ENCODE results near the gene SSR1.
A peak's percentile ranks its signal among the peaks of the same experiment; 100 is the strongest.
"Not testable (repeated sequence)": the region's sequence is repeated elsewhere in the genome, so short reads cannot be mapped to it uniquely, and the experiment has no call there.

SSR1 gene

DNA sequence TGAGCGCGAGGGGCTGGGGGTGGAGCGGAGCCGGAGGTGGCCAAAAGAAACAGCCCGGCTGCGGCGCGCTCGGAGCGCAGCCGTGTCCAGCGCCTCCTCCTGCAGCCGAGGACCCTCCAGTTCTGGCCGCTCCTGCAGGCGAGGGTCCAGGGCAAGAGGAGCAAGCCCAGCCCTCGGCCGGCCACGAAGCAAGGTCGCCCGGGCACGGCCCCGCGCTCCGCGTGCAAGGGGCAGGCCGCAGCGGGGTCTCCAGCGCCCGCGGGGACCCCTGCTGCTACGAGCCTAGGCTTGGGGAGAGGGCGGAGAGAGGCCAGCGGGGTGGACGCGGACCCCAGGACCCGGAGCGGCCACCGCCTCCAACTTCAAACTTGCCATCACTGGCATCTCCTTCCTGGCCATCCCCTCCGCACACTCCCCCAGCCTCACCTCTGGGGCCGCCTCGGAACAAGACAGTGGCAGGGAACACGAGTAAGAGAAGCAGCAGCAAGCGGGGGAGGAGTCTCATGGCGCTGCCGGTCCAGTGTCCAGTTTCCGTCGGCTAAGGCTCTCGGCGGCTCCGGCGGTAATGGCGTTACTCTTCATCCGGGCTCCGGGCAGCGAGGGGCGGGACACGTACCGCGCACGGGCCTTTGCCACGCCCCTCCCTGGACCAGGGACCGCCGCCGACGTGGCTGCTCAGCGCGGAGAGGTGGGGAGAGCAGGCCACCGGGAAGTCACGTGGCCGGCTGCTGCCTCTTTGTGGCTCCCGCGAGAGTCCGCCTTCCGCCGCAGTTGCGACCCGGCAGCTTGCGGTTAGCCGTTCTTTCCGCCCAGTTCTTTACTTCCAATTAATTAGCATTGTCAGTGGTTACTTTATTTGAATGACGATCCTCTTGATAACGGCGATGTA, at the start of gene SSR1:
SSR1 (minus strand) TSS at position 584 of the 889 bp plus-strand sequence; CDS start at position 505, 79 bp downstream.
- intact Hi-C loops (cut with DNase I) = loop anchor here (5.0 kb wide), 1 partner anchor 79 kb away; no protein-coding TSS in a partner anchor
- DNase-seq = peak; percentile 94 to 100 (median 99)

DNA sequence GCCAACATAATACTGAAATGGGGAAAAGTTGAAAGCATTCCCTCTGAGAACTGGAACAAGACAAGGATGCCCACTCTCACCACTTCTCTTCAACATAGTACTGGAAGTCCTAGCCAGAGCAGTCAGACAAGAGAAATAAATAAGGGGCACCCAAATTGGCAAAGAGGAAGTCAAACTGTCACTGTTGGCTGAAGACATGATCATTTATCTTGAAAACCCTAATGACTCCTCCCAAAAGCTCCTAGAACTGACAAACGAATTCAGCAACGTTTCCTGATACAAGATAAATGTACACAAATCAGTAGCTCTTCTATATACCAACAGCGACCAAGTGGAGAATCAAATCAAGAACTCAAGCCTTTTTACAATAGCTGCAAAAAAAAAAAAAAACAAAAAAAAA, 38.9 kb upstream of the SSR1 start:
- intact Hi-C loops (cut with DNase I); DNase-seq: not testable (repeated sequence)

DNA sequence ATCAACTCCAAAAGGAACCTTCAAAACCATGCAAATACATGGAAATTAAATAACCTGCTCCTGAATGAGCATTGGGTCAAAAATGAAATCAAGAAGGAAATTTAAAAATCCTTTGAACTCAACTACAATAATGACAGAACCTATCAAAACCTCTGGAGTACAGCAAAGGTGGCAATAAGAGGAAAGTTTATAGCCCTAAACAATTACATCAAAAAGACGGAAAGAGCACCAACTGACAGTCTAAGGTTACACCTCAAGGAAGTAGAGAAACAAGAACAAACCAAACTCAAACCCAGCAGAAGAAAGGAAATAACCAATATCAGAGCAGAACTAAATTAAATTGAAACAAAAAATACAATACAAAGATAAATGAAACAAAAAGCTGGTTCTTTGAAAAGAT, 37.6 kb upstream of the SSR1 start:
- DNase-seq; intact Hi-C loops (cut with DNase I): not testable (repeated sequence)

DNA sequence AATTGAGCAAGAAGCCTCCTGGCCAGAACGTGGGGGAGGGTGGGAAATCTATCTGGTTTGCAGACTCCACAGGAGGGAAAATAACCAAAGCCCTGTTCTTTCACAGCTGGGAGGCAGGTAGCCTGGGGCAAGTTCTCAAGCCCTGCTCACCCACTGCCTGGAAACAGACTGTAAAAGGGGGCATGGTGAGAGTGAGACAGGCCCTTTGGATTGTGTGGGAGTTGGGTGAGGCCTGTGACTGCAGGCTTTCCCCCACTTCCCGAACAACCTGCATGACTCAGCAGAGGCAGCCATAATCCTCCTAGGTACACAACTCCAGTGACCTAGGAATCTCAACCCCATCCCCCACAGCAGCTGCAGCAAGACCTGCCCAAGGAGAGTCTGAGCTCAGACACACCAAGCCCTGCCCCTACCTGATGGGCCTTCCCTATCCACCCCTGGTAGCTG, 34.6 kb upstream of the SSR1 start:
- intact Hi-C loops (cut with DNase I); DNase-seq: not testable (repeated sequence)

DNA sequence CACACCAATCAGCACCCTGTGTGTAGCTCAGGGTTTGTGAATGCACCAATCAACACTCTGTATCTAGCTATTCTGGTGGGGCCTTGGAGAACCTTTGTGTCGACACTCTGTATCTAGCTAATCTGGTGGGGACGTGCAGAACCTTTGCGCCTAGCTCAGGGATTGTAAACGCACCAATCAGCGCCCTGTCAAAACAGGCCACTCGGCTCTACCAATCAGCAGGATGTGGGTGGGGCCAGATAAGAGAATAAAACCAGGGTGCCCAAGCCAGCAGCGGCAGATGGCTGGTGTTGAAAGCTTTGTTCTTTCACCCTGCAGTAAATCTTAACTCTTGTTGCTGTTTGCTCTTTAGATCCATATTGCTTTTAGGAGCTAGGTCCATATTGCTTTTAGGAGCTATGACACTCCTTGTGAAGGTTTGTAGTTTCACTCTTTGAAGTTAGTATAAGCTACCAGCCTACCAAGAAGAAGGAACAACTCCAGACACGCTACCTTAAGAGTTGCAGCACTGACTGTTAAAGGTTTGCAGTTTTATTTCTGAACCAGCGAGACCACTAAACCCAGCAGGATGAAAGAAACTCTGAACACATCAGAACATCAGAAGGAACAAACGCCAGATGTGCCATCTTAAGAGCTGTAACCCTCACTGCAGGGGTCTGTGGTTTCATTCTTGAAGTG, 31.9 kb upstream of the SSR1 start:
- DNase-seq; intact Hi-C loops (cut with DNase I): not testable (repeated sequence)

DNA sequence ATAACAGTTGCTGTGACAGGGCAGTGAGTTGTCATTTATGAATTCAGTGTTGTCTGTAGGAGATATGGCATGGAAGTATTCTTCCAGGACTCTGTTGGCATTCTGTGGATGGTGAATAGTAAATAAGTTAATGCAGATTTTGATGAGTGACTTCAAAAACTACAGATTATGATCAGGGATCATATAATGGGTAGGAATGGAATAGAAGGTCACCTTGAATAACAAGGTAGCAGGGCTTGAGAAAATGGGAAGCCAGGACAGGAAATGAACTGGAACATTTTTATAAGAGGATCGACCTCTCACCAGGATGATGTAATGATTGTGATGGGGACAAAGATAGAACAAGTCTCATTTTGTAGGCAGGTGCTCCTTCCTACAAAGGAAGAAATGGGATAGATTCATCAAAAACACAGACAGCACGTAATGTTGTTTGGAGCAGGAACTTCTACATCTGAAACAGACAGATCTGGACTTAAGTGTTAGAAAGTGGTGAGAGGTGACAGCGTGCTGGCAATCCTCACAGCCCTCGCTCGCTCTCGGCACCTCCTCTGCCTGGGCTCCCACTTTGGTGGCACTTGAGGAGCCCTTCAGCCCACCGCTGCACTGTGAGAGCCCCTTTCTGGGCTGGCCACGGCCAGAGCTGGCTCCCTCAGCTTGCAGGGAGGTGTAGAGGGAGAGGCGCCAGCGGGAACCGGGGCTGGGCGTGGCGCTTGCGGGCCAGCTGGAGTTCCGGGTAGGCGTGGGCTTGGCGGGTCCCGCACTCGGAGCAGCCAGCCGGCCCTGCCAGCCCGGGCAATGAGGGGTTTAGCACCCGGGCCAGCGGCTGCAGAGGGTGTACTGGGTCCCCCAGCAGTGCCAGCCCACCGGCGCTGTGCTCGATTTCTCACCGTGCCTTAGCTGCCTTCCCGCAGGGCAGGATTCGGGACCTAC, 30.8 kb upstream of the SSR1 start:
- DNase-seq = no peak
- intact Hi-C loops (cut with DNase I) = no loop called here

DNA sequence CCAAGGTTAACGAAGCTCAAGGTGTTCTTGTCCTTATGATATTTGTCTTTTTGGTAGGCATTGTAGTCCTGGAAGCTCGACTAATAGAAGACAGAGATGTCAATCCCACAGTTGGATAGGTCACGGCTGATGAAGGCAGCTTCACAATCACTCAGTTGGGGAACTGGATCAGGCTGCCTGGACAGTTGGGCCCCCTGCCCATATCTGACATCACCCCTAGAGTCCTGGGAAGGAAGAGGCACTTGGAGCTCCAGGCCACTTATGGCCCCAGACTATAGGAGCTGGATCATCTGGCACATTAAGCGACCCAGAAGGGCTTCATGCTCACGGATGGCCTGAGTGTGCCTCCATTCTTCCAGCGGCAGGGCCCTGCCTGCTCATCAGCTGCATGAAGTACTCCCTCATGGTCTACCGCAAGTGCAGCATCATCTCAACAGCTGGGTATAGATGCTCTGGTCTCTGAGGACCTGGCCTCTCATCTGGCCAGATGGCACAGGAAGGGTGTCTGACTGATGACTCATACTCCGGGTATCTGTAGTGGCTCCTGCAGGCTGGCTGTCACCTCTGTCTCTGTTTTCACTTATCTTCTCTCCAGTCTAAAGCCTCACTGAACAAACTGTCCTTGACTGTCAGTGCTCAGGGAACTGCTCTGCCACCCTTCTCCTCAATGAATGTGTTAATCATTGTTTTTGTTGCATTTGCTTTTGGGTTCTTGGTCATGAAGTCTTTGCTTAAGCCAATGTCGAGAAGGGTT, 29.2 kb upstream of the SSR1 start:
- intact Hi-C loops (cut with DNase I) = no loop called here
- no peak for DNase-seq

DNA sequence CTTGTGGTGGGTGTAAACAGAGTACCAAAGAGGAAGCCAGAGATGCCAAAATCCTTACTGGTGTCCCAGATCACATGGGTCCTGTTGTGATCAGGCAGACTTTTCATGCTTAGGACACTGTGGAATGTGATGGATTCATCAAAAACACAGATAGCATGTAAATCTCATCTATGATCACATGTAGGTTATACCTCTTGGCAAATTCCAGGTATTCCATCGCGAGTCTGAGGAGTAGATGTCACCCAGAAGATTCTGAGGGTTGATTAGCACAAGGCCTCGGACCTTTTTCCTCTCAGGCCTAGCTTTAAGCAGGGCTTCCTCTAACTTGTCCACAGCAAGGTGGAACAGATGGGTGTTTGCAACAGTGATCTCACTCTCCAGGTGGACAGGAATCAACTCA, 28.3 kb upstream of the SSR1 start:
- intact Hi-C loops (cut with DNase I) = no loop called here
- no peak for DNase-seq

DNA sequence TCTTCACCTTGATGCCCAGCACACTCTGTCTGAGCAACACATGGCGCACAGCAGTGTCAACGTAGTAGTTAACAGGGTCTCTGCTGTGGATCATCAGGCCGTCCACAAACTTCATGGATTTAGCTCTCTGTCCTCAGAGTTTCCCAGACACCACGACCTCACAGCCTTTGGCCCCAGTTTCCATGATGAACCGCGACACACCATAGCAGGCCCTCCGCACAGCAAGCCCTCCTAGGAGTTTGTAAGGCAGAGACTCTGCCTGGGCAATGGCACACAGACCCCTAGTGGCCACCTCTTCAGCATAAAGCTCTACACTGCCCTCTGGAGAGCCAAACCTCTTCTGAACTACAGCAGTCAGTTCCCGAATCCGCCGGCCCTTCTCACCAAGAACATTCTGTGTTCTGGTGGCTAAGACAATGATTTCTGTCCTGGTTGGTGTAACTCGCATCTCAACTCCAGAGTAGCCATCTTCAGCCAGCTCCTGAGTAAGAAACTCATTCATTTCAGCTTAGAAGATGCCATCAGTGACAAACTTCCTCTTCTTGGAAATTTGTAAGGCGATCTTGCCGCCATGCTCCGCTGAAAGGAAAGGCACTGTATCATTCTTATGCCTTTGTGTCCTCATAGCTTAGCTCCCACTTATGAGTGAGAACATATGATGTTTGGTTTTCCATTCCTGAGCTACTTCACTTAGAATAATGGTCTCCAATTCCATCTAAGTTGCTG, 26.2 kb upstream of the SSR1 start:
- DNase-seq = peak in 4 of 42 donors; percentile 9 to 21 (median 12)
- intact Hi-C loops (cut with DNase I) = not testable (repeated sequence)

DNA sequence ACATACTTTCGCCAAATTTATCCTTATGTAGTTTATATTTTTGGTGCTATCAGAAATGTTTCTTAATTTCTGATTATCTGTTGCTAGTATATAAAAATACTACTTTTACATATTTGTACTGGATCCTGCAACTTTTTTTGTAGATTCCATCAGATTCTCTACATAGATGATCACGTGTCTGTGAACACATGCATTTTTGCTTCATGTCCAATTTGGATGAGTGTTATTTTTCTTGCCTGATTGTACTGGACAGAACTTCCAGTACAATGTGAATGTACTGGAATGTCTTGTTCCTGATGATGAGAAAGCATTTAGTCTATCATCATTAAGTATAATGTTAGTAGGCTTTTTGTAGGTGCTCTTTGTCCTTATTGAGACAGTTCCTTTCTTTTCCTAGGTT, 25.0 kb upstream of the SSR1 start:
- no peak for DNase-seq
- intact Hi-C loops (cut with DNase I) = no loop called here

DNA sequence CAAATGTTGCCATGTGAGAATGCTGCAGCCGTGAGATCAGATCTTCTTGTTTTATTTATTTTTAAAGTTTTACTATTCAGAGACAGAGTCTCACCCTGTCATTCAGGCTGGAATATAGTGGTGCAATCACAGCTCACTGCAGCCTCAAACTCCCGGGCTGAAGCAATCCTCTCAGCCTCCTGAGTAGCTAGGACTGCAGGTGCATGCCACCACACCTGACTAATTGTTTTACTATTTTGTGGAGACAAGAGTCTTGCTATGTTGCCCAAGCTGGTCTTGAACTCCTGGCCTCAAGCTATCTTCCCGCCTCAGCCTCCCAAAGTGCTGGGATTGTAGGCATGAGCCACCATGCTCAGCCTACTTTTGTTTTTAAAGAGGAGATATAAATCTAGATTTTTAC, 22.5 kb upstream of the SSR1 start:
- intact Hi-C loops (cut with DNase I) = no loop called here
- DNase-seq = no peak

DNA sequence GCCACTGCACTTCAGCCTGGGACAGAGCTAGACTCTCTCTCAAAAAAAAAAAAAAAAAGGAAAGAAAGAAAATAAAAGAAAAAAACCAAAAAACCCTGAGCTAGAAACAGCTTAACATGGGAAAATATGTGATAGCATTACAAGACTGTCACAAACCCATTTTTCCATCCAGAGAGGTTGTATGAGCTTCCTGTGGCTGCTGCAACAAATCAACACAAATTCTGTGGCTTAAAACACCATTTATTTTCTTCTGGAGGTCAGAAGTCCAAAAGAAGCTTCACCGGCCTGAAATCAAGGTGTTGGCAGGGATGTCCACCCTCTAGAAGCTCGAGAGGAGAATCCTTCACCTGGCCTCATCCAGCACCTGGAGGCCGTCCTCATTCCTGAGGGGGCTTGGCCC, 21.7 kb upstream of the SSR1 start:
- DNase-seq = no peak
- intact Hi-C loops (cut with DNase I) = no loop called here

DNA sequence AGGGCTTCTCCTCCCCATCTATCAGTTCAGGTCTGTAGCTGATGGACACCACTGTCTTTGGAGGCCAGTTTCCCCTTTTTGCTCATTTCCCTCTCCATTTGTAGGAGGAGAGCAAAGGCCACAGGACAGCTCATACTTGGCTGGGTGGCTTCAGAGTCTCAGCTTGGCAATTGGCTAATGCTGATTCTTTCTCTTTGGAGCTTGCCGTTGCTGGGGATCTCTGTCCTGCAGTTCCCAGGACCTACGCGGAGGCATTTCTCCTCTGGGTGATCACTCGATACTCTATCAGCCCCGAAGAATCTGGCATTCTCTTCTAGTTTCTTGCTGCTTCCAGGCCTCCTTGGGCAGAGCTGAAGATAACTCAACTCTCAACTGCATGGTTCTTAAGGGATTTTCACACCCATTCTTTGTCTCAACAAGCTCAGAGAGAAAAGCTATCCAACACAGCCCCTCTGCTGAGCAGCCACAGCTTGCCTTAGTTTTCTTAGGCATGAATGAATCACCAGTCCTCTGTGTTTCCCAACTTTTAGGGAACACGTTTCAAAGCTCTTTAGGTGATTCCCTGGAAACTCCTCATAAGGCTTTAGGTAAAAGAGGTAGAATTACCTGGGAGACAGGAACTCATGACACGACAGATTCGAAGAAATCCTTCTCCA, 19.2 kb upstream of the SSR1 start:
- intact Hi-C loops (cut with DNase I) = no loop called here
- DNase-seq = no peak

DNA sequence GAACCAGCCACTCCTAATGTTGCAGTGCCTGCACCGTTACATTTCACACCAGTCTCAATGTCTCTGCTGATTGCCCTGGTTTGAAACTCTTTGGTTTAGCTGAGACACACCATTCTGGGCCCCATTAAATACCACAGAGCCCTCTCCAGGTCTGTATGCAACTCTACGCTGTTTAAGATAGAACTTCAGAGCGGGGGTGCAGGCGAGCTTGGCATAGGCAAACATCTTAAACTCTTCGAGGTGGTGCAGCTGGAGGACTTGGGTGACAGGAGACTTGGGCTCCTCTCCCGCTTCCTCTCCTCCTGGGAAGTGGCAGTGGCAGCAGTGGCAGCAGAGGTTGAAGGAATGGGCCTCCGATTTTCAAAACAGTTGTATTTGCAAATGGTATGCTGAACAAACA, 18.5 kb upstream of the SSR1 start:
- DNase-seq = no peak
- intact Hi-C loops (cut with DNase I) = no loop called here

DNA sequence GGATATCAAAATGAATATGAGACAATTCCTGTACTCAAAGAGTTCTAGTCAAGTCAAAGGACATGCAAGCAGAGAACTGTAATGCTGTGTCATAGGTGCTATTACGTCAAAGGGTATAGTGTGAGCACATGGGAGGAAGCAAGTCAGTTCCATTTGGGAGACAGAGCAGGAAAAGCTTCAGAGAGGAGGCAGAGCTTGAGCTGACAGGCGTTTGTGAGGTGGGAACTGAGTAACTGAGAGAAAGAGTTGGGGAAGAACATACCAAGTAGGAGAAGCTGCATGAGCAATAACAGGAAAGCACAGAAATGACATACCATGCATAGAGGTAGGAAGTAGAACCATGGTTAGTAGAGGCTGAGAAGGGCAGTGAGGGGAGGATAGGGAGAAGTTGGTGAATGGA, 15.2 kb upstream of the SSR1 start:
- DNase-seq = no peak
- intact Hi-C loops (cut with DNase I) = no loop called here

DNA sequence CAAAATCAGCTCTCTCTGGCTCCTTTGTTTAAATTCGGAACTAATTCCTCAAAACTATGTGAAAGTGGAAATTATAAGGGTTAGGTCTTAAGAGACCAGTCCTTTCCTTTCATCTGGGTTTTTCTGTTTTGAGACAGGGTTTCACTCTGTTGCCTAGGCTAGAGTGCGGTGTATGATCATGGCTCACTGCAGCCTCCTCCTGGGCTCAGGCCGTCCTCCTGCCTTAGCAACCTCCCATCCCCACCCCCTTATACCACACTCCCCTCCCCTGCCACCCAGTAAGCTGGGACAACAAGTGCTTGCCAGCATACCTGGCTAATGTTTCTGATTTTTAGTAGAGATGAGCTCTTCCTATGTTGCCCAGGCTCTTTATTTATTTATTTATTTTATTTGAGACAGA, 12.8 kb upstream of the SSR1 start:
- intact Hi-C loops (cut with DNase I) = no loop called here

DNA sequence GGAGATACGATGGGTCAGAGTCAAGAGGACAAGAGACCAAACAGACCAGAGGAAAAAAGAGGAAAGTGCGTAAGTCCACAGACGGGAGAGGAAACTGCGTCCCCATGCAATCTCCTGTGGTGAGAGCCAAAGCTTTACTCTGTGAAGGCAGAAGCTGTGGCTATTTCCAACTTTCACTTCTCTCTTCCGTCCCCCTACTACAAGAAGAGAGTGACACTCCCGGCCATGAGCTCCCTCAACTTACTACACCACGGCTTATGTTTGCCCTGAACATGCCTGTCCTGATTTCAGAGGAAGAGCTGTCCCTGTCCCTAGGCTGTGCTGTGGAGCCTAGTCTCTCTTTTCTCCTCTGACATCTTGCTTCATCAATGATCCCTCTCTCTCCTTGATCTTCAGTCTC, 11.5 kb upstream of the SSR1 start:
- peak in 24 of 42 donors; percentile 6 to 63 (median 34) for DNase-seq
- intact Hi-C loops (cut with DNase I) = no loop called here

More for the DNA sequence above, 12.8 kb upstream of the SSR1 start:
- no peak for DNase-seq

Measured in head of caudate nucleus (tissue), 42 donors.